ENCODE results near the gene TMED8. TPM values are rescaled to one million over a fixed set of nuclear protein-coding genes. Genes with fewer than 3 reads are reported as not detected.

The TMED8 gene
- total and polyA plus RNA-seq, 2 donors (not counting 1 experiment from before 2014, with no cell fraction given) = 13.1 to 43.8 TPM

DNA sequence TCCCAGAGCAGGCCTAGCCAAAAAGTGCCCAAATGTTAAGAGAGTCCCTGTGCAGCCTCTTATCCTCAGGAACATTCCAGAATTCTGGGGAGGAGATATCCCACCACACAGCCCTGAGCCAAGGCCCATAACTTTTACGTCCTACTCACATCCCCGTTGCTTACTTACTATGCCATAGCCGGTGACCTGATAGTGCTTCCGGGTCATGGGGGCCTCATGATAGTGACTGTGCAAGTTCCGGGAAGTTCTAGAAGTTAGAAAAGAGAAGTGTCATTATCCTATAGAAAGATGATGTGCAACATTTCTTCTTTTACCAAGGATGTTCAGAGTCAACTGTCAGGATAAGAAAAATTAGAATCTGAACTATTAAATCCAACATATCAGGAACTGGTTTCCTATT is 90.3 kb downstream of the TMED8 start:
- TF ChIP-seq, protein P1, sequence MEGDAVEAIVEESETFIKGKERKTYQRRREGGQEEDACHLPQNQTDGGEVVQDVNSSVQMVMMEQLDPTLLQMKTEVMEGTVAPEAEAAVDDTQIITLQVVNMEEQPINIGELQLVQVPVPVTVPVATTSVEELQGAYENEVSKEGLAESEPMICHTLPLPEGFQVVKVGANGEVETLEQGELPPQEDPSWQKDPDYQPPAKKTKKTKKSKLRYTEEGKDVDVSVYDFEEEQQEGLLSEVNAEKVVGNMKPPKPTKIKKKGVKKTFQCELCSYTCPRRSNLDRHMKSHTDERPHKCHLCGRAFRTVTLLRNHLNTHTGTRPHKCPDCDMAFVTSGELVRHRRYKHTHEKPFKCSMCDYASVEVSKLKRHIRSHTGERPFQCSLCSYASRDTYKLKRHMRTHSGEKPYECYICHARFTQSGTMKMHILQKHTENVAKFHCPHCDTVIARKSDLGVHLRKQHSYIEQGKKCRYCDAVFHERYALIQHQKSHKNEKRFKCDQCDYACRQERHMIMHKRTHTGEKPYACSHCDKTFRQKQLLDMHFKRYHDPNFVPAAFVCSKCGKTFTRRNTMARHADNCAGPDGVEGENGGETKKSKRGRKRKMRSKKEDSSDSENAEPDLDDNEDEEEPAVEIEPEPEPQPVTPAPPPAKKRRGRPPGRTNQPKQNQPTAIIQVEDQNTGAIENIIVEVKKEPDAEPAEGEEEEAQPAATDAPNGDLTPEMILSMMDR (IDR thresholded peaks at IDR 0.05) = no peak
- TF ChIP-seq EZH2 (IDR thresholded peaks at IDR 0.05; ENCODE audit: borderline replicate concordance, insufficient read depth, low read depth, low read length, poor library complexity, severe bottlenecking) = no peak
- H3K27me3 ChIP-seq (replicated peaks in 1 of 4; ENCODE audit: control extremely low read depth in 1 of 4, control insufficient read depth in 3 of 4, insufficient read depth in 4 of 4, low read length in 3 of 4) = no peaks in the 10 kb centered on the region
- no peak overlapping the region for H3K27ac ChIP-seq (ENCODE audit: low read length in 2 of 2)
- H3K79me2 ChIP-seq (ENCODE audit: control insufficient read depth, insufficient read depth, low read length) = no peaks in the 10 kb centered on the region
- no peaks in the 10 kb centered on the region for H3K9me3 ChIP-seq (ENCODE audit: control extremely low read depth in 1 of 3, control insufficient read depth in 2 of 3, insufficient read depth in 1 of 3, low read length in 2 of 3)
- H3K4me1 ChIP-seq (ENCODE audit: control insufficient read depth in 2 of 2, insufficient read depth in 2 of 2, low read length in 2 of 2) = no peaks in the 10 kb centered on the region
- WGBS (ENCODE audit: insufficient coverage) = 100% methylated on average over 2 of the region's 5 CpGs
- no peaks in the 10 kb centered on the region for H3K4me1 Mint-ChIP-seq
- no peak overlapping the region for H3K4me3 Mint-ChIP-seq
- H3K9ac ChIP-seq (ENCODE audit: low read length) = no peak overlapping the region
- no peaks in the 10 kb centered on the region for H3K9me3 Mint-ChIP-seq (ENCODE audit: insufficient read depth)
- no peak overlapping the region for H3K4me2 ChIP-seq (replicated peaks; ENCODE audit: low read depth, low read length, poor library complexity, severe bottlenecking)
- CTCF ChIA-PET = no interaction called here
- H3K27ac Mint-ChIP-seq = no peak overlapping the region
- no peak for ATAC-seq (ENCODE audit: low read depth)
- POLR2A ChIA-PET = no interaction called here
- H2AFZ ChIP-seq (ENCODE audit: insufficient read depth, low read depth, low read length, poor library complexity, severe bottlenecking) = no peak overlapping the region
- no peaks in the 10 kb centered on the region for H4K20me1 ChIP-seq (ENCODE audit: control insufficient read depth, insufficient read depth, low read length, poor library complexity, severe bottlenecking)
- no peaks in the 10 kb centered on the region for H3K27me3 Mint-ChIP-seq
- DNase-seq = no peak
- peaks cover 0 to 18% of the 10 kb centered on the region in 2 experiments for H3K36me3 ChIP-seq (replicated peaks in 1 of 2; ENCODE audit: control extremely low read depth in 1 of 2, control insufficient read depth in 1 of 2, extremely low read depth in 1 of 2, insufficient read depth in 2 of 2, low read length in 1 of 2)
- intact Hi-C loops (cut with micrococcal nuclease) = no loop called here
- no peak overlapping the region for H3K4me3 ChIP-seq (ENCODE audit: control extremely low read depth in 1 of 5, extremely low read depth in 1 of 5, insufficient read depth in 1 of 5, low read depth in 2 of 5, low read length in 4 of 5)

Other genes starting within 250 kb of the TMED8 start
- gene ZDHHC22, start 235.3 kb downstream of the TMED8 start, total RNA-seq = 0.12 TPM in 1 of 2 replicates, not detected in the other
- gene ZDHHC22, start 235.3 kb downstream of the TMED8 start, polyA plus RNA-seq = not detected in 2 replicates
- 3.2 and 4.2 TPM in 2 replicates for gene TMEM63C, start 195.3 kb downstream of the TMED8 start, total RNA-seq
- 0.59 and 0.63 TPM in 2 replicates for gene TMEM63C, start 195.3 kb downstream of the TMED8 start, polyA plus RNA-seq
- not detected in 2 replicates for gene NGB, start 105.9 kb downstream of the TMED8 start, total RNA-seq
- gene NGB, start 105.9 kb downstream of the TMED8 start, polyA plus RNA-seq = not detected in 2 replicates
- 36.6 and 44.1 TPM in 2 replicates for gene POMT2, start 56.2 kb downstream of the TMED8 start, total RNA-seq
- gene POMT2, start 56.2 kb downstream of the TMED8 start, polyA plus RNA-seq = 14.3 and 15.8 TPM in 2 replicates
- 25.6 and 26.2 TPM in 2 replicates for gene GSTZ1, start 56.1 kb downstream of the TMED8 start, total RNA-seq
- gene GSTZ1, start 56.1 kb downstream of the TMED8 start, polyA plus RNA-seq = 10.9 and 12.7 TPM in 2 replicates
- gene SAMD15, start 285 bp upstream of the TMED8 start, total RNA-seq = 0.96 and 1.00 TPM in 2 replicates
- gene SAMD15, start 285 bp upstream of the TMED8 start, polyA plus RNA-seq = 0.03 and 0.07 TPM in 2 replicates
- gene NOXRED1, start 46.4 kb upstream of the TMED8 start, total RNA-seq = 1.5 TPM in 2 replicates
- 0.42 and 0.61 TPM in 2 replicates for gene NOXRED1, start 46.4 kb upstream of the TMED8 start, polyA plus RNA-seq
- 25.3 and 25.9 TPM in 2 replicates for gene VIPAS39, start 80.5 kb upstream of the TMED8 start, total RNA-seq
- 14.1 and 17.4 TPM in 2 replicates for gene VIPAS39, start 80.5 kb upstream of the TMED8 start, polyA plus RNA-seq
- 87.5 and 112 TPM in 2 replicates for gene AHSA1, start 81.0 kb upstream of the TMED8 start, total RNA-seq
- gene AHSA1, start 81.0 kb upstream of the TMED8 start, polyA plus RNA-seq = 82.5 and 83.2 TPM in 2 replicates
- 0.30 TPM in 1 of 2 replicates, not detected in the other for gene ISM2, start 121.7 kb upstream of the TMED8 start, total RNA-seq
- gene ISM2, start 121.7 kb upstream of the TMED8 start, polyA plus RNA-seq = not detected in 2 replicates
- gene SPTLC2, start 239.5 kb upstream of the TMED8 start, total RNA-seq = 41.4 and 52.2 TPM in 2 replicates
- 9.4 and 20.9 TPM in 2 replicates for gene SPTLC2, start 239.5 kb upstream of the TMED8 start, polyA plus RNA-seq

Measured in B cell (primary cell).